Gastroesophageal sphincter (tissue), 3 donors: ENCODE results near the gene ARID1B.

Experiments used
- POLR2A ChIP-seq, 2 donors: fragments of 450-650 bp; IDR thresholded peaks; one replicate each; pipeline ENCODE4 v1.6.1; 2017; ENCODE audit warnings: antibody characterized with exemption in 2 of 2, mild to moderate bottlenecking in 2 of 2, moderate library complexity in 1 of 2
- POLR2AphosphoS5 ChIP-seq: sonication (generic); formaldehyde crosslinking; IDR thresholded peaks from one replicate; pipeline ENCODE4 v1.6.1; 2017; ENCODE audit warnings: antibody characterized with exemption
- TF ChIP-seq, protein P1 (sequence below), 4 experiments: fragments of 200-600 bp in 2 of 4; fragments of 450-650 bp in 2 of 4; sonication (generic) in 1 of 4; IDR thresholded peaks; one replicate each; pipeline ENCODE4 v1.5.1; 2017 to 2019; ENCODE audit warnings: antibody characterized with exemption in 4 of 4, mild to moderate bottlenecking in 2 of 4, moderate library complexity in 2 of 4

GRCh38 chr6:157020881-157021343 lies 243.7 kb downstream of the ARID1B start:
- TF ChIP-seq, protein P1, sequence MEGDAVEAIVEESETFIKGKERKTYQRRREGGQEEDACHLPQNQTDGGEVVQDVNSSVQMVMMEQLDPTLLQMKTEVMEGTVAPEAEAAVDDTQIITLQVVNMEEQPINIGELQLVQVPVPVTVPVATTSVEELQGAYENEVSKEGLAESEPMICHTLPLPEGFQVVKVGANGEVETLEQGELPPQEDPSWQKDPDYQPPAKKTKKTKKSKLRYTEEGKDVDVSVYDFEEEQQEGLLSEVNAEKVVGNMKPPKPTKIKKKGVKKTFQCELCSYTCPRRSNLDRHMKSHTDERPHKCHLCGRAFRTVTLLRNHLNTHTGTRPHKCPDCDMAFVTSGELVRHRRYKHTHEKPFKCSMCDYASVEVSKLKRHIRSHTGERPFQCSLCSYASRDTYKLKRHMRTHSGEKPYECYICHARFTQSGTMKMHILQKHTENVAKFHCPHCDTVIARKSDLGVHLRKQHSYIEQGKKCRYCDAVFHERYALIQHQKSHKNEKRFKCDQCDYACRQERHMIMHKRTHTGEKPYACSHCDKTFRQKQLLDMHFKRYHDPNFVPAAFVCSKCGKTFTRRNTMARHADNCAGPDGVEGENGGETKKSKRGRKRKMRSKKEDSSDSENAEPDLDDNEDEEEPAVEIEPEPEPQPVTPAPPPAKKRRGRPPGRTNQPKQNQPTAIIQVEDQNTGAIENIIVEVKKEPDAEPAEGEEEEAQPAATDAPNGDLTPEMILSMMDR (IDR thresholded peaks at IDR 0.05): no peak
- TF ChIP-seq POLR2A (IDR thresholded peaks at IDR 0.05) (no peak), POLR2AphosphoS5 (no peak)
